SK-N-MC (cell line): ENCODE data around the gene CA10.

Experiments
- DNase-seq: peaks from one replicate; pipeline ENCODE4 v3.0.0-alpha.2; 2011; ENCODE audit warnings: low read depth, low spot score
- H3K27ac ChIP-seq: fragments of 200-600 bp; sonication (generic); 2 replicates; pipeline ENCODE4 v1.5.1; 2016; ENCODE audit warnings: mixed run types
- H3K36me3 ChIP-seq: fragments of 200-600 bp; sonication (generic); 2 replicates; pipeline ENCODE4 v1.6.1; 2017; ENCODE audit warnings: antibody characterized with exemption, low read length, mixed read lengths; ENCODE audit not compliant: insufficient read depth
- H3K4me3 ChIP-seq: fragments of 200-600 bp; sonication (generic); 2 replicates; pipeline ENCODE4 v1.5.1; 2016
- H3K9ac ChIP-seq: fragments of 200-600 bp; sonication (generic); 2 replicates; pipeline ENCODE4 v1.8.0; 2017; ENCODE audit warnings: mixed run types, mixed read lengths; ENCODE audit not compliant: insufficient read length
- H3K9me3 ChIP-seq: fragments of 200-600 bp; sonication (generic); 2 replicates; pipeline ENCODE4 v1.6.1; 2017; ENCODE audit warnings: low read depth, mild to moderate bottlenecking, antibody characterized with exemption, low read length, moderate library complexity, mixed read lengths
- EZH2 ChIP-seq: fragments of 200-600 bp; sonication (generic); IDR thresholded peaks from one replicate; pipeline ENCODE4 v1.6.1; 2017; ENCODE audit warnings: antibody characterized with exemption
- FOXP2 ChIP-seq: optimal IDR thresholded peaks from 2 replicates; pipeline ENCODE3; 2011; ENCODE audit warnings: mild to moderate bottlenecking, moderate library complexity; ENCODE audit not compliant: insufficient read depth; ENCODE audit errors: extremely low read length, control extremely low read depth
- POLR2AphosphoS5 ChIP-seq: IDR thresholded peaks from 2 replicates; pipeline ENCODE4 v1.6.1; 2012; ENCODE audit warnings: mild to moderate bottlenecking, low read depth, low read length, borderline replicate concordance

The CA10 gene

DNA sequence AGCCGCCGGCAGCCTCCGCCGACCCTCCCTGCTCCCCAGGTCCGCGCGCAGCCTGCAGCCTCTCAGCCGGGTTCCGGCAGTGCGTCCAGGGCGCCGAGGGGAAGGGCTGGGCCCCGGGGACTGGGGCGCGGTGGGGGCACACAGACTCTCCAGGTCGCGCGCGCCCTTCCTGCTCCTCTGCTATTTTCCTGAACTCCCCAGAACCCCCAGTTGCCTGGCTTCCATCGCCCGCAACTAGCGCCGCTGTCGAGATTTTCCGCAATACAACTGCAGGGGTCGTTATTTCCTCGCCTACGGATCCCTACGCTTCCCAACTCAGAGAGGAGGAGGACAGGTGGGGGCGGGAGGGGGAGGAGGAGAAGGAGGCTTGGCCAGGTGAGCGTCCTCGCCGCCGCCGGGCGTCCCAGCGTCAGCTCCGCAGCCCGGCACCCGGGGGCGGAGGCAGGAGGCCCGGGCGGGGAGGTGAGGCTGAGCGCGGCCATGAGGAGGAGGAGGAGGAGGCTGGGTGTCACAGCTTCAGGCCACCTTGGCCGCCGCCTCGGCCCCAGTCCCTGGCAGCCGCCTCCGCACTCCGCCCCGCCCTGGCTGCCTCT is at the start of gene CA10:
TSS of gene CA10 (minus strand) at position 265 of the 593 bp plus-strand sequence.
- Histone ChIP-seq H3K4me3 (no peak within 1 kb of the TSS), H3K36me3 (no peaks in the 10 kb centered on the region), H3K9ac (no peak within 1 kb of the TSS), H3K27ac (no peak within 1 kb of the TSS), H3K9me3 (no peaks in the 10 kb centered on the region)
- no peak for DNase-seq
- no peak for TF ChIP-seq EZH2
- TF ChIP-seq POLR2AphosphoS5: no peak
- TF ChIP-seq FOXP2: no peak

GRCh38 chr17:52207796-52208195 is 49.3 kb upstream of the CA10 start:
- Histone ChIP-seq H3K27ac (no peak overlapping the region), H3K9ac (no peak overlapping the region), H3K36me3 (no peaks in the 10 kb centered on the region), H3K4me3 (no peak overlapping the region), H3K9me3 (no peaks in the 10 kb centered on the region)
- no peak for DNase-seq
- no peak for TF ChIP-seq EZH2
- TF ChIP-seq POLR2AphosphoS5: no peak
- no peak for TF ChIP-seq FOXP2

GRCh38 chr17:52202520-52203080 is 44.1 kb upstream of the CA10 start:
- H3K27ac ChIP-seq: no peak overlapping the region
- H3K9ac ChIP-seq: no peak overlapping the region
- H3K36me3 ChIP-seq: no peaks in the 10 kb centered on the region
- no peaks in the 10 kb centered on the region for H3K9me3 ChIP-seq
- DNase-seq: no peak
- no peak overlapping the region for H3K4me3 ChIP-seq
- TF ChIP-seq EZH2 (no peak), FOXP2 (no peak), POLR2AphosphoS5 (no peak)

DNA sequence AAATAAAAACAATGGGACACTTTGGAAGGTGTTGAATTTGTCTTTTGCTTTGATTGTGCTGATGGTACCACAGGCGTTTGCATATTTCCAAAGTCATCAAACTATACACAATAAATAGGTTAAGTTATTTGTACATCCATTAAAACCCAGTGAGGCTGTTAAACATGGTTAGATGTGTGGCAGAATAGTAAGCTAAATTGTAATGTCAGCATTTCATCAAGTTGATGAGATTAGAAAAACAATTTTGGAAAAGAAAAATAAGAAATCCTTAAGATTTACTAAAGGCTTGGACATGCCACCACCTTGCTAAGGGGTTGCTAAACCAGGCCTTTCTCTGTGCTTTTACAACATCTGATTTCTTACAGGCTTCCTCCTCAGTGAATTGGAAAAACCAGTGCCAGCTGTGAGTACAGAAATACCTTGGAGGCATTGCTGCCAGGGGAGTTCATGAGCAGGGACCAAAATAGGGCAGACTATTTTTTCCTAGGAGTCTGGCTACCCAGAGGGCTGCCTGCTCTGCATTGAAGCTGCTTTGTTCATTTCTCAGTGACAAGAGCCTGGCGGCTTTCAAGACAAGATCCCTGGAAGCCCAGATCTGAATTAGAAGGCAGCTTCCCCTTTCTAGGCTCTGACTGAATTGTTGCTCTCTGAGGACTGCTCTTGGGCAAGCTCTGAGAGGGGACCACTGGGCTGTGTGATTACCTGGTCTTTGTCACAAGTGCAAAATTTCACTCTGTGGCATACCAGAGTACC is 43.4 kb upstream of the CA10 start:
- TF ChIP-seq EZH2 (no peak), POLR2AphosphoS5 (no peak), FOXP2 (no peak)
- Histone ChIP-seq H3K9me3 (no peaks in the 10 kb centered on the region), H3K27ac (no peak overlapping the region), H3K36me3 (no peaks in the 10 kb centered on the region), H3K4me3 (no peak overlapping the region), H3K9ac (no peak overlapping the region)
- DNase-seq: no peak

DNA sequence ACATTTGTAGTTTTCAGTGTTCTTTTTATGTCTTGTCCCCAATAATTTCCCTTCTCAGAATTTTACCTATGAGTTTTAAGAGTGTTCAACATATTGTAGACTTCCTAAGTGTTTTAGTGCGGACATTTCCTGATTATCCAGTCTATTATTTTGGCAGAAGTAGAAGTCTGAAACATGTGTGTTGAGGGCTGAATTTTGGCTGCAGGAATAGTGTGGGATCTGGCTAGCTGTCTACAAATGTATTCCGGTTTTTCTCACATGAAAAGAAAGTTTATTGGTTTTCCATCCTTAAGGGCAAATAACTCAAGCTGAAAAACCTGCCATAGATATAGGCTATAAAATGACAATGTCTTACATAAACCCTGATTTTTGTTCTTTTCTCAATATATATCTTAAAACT is 33.0 kb upstream of the CA10 start:
- H3K4me3 ChIP-seq: no peak overlapping the region
- no peak overlapping the region for H3K9ac ChIP-seq
- no peaks in the 10 kb centered on the region for H3K9me3 ChIP-seq
- H3K36me3 ChIP-seq: no peaks in the 10 kb centered on the region
- no peak for DNase-seq
- TF ChIP-seq EZH2: no peak
- no peak for TF ChIP-seq POLR2AphosphoS5
- no peak for TF ChIP-seq FOXP2
- no peak overlapping the region for H3K27ac ChIP-seq

- no peak for TF ChIP-seq FOXP2
- TF ChIP-seq EZH2: no peak
- TF ChIP-seq POLR2AphosphoS5: no peak
- Histone ChIP-seq H3K4me3 (no peak overlapping the region), H3K9ac (no peak overlapping the region), H3K9me3 (no peaks in the 10 kb centered on the region), H3K27ac (no peak overlapping the region), H3K36me3 (no peaks in the 10 kb centered on the region)
- DNase-seq: no peak
Observed at GRCh38 chr17:52181782-52182181, 23.3 kb upstream of the CA10 start.

DNA sequence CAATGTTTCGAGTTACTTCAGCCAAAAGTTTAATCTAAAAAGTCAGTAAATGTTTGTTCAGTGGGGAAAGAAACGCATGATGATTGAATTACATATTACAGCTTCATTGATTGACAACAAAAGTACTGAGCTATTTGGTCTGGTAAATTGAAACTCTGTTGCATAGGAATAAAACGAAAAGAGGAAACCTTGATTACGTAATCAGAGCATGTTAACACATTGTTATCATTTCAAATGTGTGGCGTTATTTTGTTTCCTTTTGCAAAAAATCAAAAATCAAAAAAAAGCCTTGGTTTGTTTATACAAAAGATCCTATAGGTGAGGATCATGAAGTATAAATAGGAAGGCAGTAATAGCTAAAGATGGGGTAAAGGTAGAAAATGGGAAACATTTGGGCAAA is 19.5 kb upstream of the CA10 start:
- Histone ChIP-seq H3K36me3 (no peaks in the 10 kb centered on the region), H3K9ac (no peak overlapping the region), H3K9me3 (no peaks in the 10 kb centered on the region), H3K4me3 (no peak overlapping the region), H3K27ac (no peak overlapping the region)
- no peak for DNase-seq
- TF ChIP-seq FOXP2: no peak
- TF ChIP-seq POLR2AphosphoS5: no peak
- no peak for TF ChIP-seq EZH2

DNA sequence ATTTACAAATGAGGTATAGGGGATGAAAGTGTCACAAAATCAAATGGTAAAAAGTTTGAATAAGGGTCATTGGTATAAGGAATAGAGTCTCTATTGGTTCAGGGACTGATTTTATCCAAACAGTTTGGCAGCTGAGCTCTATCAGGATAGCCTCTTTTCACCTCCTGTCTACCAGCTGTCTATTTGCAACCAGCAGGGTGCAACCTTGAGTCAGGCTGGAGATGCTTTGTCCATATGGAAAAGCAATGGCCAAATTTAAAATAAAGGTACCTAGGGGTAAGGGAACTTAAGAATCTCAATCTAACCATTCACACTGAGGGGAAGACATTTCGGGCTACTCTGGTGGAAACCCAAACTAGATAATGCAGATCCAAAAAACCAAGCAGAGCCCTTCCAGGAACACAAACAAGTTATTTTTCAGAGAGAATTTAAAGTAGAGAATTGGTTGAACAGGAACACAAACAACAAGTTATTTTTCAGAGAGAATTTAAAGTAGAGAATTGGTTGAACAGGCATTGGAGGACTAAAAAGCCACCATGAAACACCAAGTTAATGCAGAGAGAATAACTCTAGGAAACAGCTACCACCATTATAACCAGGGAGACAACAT is 12.6 kb upstream of the CA10 start:
- H3K9me3 ChIP-seq: no peaks in the 10 kb centered on the region
- DNase-seq: no peak
- no peak overlapping the region for H3K27ac ChIP-seq
- H3K9ac ChIP-seq: no peak overlapping the region
- no peak for TF ChIP-seq FOXP2
- TF ChIP-seq EZH2: no peak
- TF ChIP-seq POLR2AphosphoS5: no peak
- H3K4me3 ChIP-seq: no peak overlapping the region
- no peaks in the 10 kb centered on the region for H3K36me3 ChIP-seq

GRCh38 chr17:52160136-52160567 is 1.6 kb upstream of the CA10 start:
- Histone ChIP-seq H3K9ac (no peak overlapping the region), H3K9me3 (no peaks in the 10 kb centered on the region), H3K36me3 (no peaks in the 10 kb centered on the region), H3K27ac (no peak overlapping the region), H3K4me3 (no peak overlapping the region)
- DNase-seq: no peak
- no peak for TF ChIP-seq POLR2AphosphoS5
- TF ChIP-seq FOXP2: no peak
- no peak for TF ChIP-seq EZH2
